ENCODE data around the gene SASH1.

GRCh38 chr6:148559848-148560433 is 217.3 kb downstream of the SASH1 start:
- TF ChIP-seq CTCF (IDR thresholded peaks at IDR 0.05), result peak; percentile 74 to 91 (median 76)
- TF ChIP-seq POLR2A (IDR thresholded peaks at IDR 0.05), result no peak
- TF ChIP-seq POLR2AphosphoS5 (IDR thresholded peaks at IDR 0.05), result peak in 1 of 3 donors; percentile 45
